A673 (cell line): ENCODE data around the gene ACOT8. TPM values are rescaled to one million over a fixed set of nuclear protein-coding genes. Genes with fewer than 3 reads are reported as not detected.

Experiments used
- BruUV-seq: library from RNA; stranded (reverse); fragments of 400-500 nt; replicated peaks from 2 replicates; lab custom pipeline; 2021; lab: Mats Ljungman, UMichigan
- CTCF ChIA-PET: fragments of 300-600 bp; sonication (Branson Sonifier 250); formaldehyde crosslinking; loops from one replicate; lab custom pipeline; 2022; ENCODE audit warnings: antibody characterized with exemption; lab: Charles Lee
- POLR2A ChIA-PET: fragments of 300-600 bp; sonication (Branson Sonifier 250); formaldehyde crosslinking; loops from one replicate; lab custom pipeline; 2022; ENCODE audit warnings: antibody characterized with exemption; ENCODE audit not compliant: low non-redundant PET; lab: Charles Lee
- DNase-seq: peaks from one replicate; pipeline ENCODE4 v3.0.0-alpha.2; 2015; ENCODE audit warnings: low spot score
- H3K27ac ChIP-seq: fragments of 200-600 bp; sonication (generic); 2 replicates; pipeline ENCODE4 v1.5.1; 2016; ENCODE audit warnings: mixed run types, low read depth, mild to moderate bottlenecking, mixed read lengths, antibody characterized with exemption, low read length; ENCODE audit not compliant: poor library complexity, severe bottlenecking
- H3K27me3 ChIP-seq: fragments of 200-600 bp; sonication (generic); replicated peaks from 2 replicates; pipeline ENCODE4 v1.6.1; 2017; ENCODE audit warnings: mixed run types, low read depth, mild to moderate bottlenecking, mixed read lengths, antibody characterized with exemption, low read length; ENCODE audit not compliant: insufficient read depth, poor library complexity
- H3K36me3 ChIP-seq: fragments of 200-600 bp; sonication (generic); 2 replicates; pipeline ENCODE4 v1.6.1; 2016; ENCODE audit warnings: mixed run types, mild to moderate bottlenecking, mixed read lengths, antibody characterized with exemption, low read length; ENCODE audit not compliant: insufficient read depth, poor library complexity, severe bottlenecking
- H3K4me1 ChIP-seq: fragments of 200-600 bp; sonication (generic); 2 replicates; pipeline ENCODE4 v1.6.1; 2017; ENCODE audit warnings: mixed run types, mild to moderate bottlenecking, mixed read lengths, antibody characterized with exemption, low read length; ENCODE audit not compliant: insufficient read depth, poor library complexity, severe bottlenecking
- H3K4me3 ChIP-seq: fragments of 200-600 bp; sonication (generic); 2 replicates; pipeline ENCODE4 v1.5.1; 2016; ENCODE audit warnings: low read depth, mixed run types, mild to moderate bottlenecking, mixed read lengths, low read length; ENCODE audit not compliant: poor library complexity, severe bottlenecking
- H3K9me3 ChIP-seq: fragments of 200-600 bp; sonication (generic); 2 replicates; pipeline ENCODE4 v1.6.1; 2016; ENCODE audit warnings: mixed run types, low read depth, mild to moderate bottlenecking, mixed read lengths, antibody characterized with exemption, low read length; ENCODE audit not compliant: poor library complexity, severe bottlenecking
- CTCF ChIP-seq: fragments of 300-800, 200-600 bp; sonication (generic); conservative IDR thresholded peaks from 2 replicates; pipeline ENCODE4 v1.5.1; 2017; ENCODE audit warnings: low read depth, mild to moderate bottlenecking, antibody characterized with exemption, low read length, moderate library complexity, mixed read lengths
- EZH2 ChIP-seq: fragments of 200-600 bp; sonication (generic); IDR thresholded peaks from 2 replicates; pipeline ENCODE4 v1.6.1; 2017; ENCODE audit warnings: borderline replicate concordance, low read depth, mild to moderate bottlenecking, mixed read lengths, antibody characterized with exemption, low read length; ENCODE audit not compliant: poor library complexity, severe bottlenecking
- intact Hi-C: fragments of 100-400 bp; cut with micrococcal nuclease; formaldehyde crosslinking; loops from one replicate; pipeline ENCODE4 v1.10.0; 2022; ENCODE audit not compliant: unreplicated experiment
- total RNA-seq: library from RNA; stranded (reverse); gene quantifications from 2 replicates; pipeline ENCODE4 v1.2.3, GENCODE V29; 2021

Gene ACOT8
- total RNA-seq, 1 experiment from 2014 or later, result 16.9 TPM

DNA sequence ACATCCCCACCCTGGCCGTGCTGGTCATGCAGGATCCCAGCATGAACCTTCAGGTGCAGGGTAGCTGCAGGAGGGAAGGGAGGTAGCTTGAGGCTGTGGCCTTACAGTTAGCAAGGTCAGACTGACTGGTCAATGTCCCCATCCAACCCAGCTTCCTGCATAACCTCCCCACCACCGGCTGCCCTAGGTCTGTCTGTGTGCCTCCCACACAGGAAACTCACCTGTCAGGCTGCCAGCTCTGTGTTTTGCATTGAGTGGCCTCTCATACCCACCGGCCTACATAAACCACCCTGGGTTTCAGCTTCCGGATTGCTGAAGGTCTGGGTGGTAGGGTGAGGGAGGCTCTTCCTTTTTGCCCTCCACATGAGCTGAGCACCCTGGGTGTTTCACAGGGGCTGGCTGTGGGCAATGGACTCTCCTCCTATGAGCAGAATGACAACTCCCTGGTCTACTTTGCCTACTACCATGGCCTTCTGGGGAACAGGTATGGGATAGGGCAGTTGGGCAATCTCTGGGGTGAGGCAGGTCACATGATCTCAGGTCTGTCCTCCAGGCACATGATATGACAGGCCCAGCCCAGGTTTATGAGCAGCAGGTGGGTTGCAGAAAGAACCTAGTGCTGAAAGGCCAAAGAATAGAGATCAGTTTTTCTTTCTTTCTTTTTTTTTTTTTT lies 35.8 kb upstream of the ACOT8 start:
- Histone ChIP-seq H3K4me1 (peaks cover 8% of the 10 kb centered on the region), H3K27ac (no peak overlapping the region), H3K4me3 (no peak overlapping the region), H3K36me3 (peaks cover 14% of the 10 kb centered on the region), H3K9me3 (no peaks in the 10 kb centered on the region), H3K27me3 (no peaks in the 10 kb centered on the region)
- TSS peak; percentile 32 for BruUV-seq
- POLR2A ChIA-PET, result no interaction called here
- TF ChIP-seq EZH2 (no peak), CTCF (no peak)
- intact Hi-C loops, result loop anchor here (10.0 kb wide), 1 partner anchor 72 kb away; no protein-coding TSS in a partner anchor
- no peak for DNase-seq
- CTCF ChIA-PET, result no interaction called here

DNA sequence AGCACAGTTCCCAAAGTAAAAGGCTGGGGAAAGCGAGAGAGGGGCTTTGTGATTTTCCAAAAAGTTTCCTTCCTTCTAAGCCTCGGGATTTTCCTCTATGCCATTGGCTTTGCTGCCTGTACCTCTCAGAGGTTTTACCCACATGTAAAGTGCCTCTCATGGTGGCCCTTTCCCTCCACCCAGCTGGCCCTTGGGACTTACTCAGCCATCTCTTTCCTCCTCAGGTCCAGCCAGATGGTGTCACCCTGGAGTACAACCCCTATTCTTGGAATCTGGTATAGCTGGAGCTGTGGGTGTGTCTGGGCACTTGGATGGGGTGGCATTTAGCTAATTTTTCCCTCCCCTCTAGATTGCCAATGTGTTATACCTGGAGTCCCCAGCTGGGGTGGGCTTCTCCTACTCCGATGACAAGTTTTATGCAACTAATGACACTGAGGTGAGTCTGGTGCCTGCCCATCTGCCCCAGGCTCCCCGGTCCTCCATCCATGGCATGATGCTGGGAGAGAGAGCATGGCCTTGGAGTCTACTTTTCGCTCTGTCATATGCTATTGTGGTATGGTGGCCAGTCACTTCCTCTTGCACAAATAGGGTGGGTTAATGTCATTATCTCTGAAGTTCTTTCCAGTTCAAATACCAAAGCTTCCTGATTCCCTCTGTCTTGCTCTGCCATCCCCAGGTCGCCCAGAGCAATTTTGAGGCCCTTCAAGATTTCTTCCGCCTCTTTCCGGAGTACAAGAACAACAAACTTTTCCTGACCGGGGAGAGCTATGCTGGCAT lies 35.0 kb upstream of the ACOT8 start:
- CTCF ChIA-PET, result interaction anchor here (0.5 kb wide), 1 partner anchor 131 kb away, joined by 3 read pairs; no protein-coding TSS in a partner anchor
- POLR2A ChIA-PET, result no interaction called here
- Histone ChIP-seq H3K4me3 (peak overlapping the region; percentile 71), H3K9me3 (no peaks in the 10 kb centered on the region), H3K27ac (peak overlapping the region; percentile 69), H3K27me3 (no peaks in the 10 kb centered on the region), H3K4me1 (peaks cover 8% of the 10 kb centered on the region), H3K36me3 (peaks cover 7% of the 10 kb centered on the region)
- intact Hi-C loops, result loop anchor here (10.0 kb wide), 1 partner anchor 73 kb away; no protein-coding TSS in a partner anchor
- DNase-seq, result peak; percentile 34
- TF ChIP-seq EZH2 (no peak), CTCF (no peak)
- no TSS peak for BruUV-seq

DNA sequence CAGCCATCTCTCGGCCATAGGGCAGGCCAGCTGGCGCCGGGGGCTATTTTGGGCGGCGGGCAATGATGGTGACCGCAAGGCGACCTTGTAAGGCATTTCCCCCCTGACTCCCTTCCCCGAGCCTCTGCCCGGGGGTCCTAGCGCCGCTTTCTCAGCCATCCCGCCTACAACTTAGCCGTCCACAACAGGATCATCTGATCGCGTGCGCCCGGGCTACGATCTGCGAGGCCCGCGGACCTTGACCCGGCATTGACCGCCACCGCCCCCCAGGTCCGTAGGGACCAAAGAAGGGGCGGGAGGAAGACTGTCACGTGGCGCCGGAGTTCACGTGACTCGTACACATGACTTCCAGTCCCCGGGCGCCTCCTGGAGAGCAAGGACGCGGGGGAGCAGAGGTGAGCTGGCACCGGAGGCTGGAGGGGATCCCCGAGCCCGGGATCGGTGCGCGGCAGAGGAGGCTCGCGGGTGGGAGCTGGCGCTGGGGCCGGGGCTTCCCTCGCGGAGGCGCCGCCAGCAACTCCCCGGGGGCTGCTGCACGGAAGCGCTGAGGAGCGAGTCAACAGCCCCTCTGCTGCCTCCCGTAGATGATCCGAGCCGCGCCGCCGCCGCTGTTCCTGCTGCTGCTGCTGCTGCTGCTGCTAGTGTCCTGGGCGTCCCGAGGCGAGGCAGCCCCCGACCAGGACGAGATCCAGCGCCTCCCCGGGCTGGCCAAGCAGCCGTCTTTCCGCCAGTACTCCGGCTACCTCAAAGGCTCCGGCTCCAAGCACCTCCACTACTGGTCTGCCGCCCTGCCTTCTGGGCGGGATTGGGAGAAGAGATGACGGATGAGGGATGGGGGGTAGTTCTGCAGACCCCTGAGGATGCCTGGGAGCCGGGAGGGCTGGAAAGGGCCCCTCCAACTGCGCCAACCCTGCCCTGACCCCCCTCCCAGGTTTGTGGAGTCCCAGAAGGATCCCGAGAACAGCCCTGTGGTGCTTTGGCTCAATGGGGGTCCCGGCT lies 34.1 kb upstream of the ACOT8 start, which contains the start of the genes CTSA and NEURL2:
Gene CTSA (plus strand): TSS at position 351 of the 999 bp plus-strand sequence. CDS start 234 bp downstream, at position 585.
Gene NEURL2 (minus strand): TSS at position 224 of the 999 bp plus-strand sequence. CDS start 217 bp downstream, at position 7.
- no peaks in the 10 kb centered on the region for H3K27me3 ChIP-seq
- no peaks in the 10 kb centered on the region for H3K36me3 ChIP-seq
- H3K4me3 ChIP-seq, result peak within 1 kb of the TSS; percentile 71
- peak within 1 kb of the TSS; percentile 69 for H3K27ac ChIP-seq
- peaks cover 8% of the 10 kb centered on the region for H3K4me1 ChIP-seq
- no peak for TF ChIP-seq EZH2
- no peak for TF ChIP-seq CTCF
- POLR2A ChIA-PET, result interaction anchor here (0.5 kb wide), 1 partner anchor 20 kb away, joined by 5 read pairs; no protein-coding TSS in a partner anchor
- peak; percentile 88 for DNase-seq
- intact Hi-C loops, result loop anchor here (10.0 kb wide), 1 partner anchor 74 kb away; no protein-coding TSS in a partner anchor
- no TSS peak for BruUV-seq
- CTCF ChIA-PET, result interaction anchor here (0.5 kb wide), 1 partner anchor 132 kb away, joined by 3 read pairs; no protein-coding TSS in a partner anchor
- no peaks in the 10 kb centered on the region for H3K9me3 ChIP-seq
